GM19238 (cell line): ENCODE results near the gene TLCD3B.
A peak's percentile ranks its signal among the peaks of the same experiment; 100 is the strongest.

Source experiments
- DNase-seq: peaks from one replicate; pipeline ENCODE4 v3.0.0; 2011; ENCODE audit warnings: low spot score; ENCODE audit not compliant: insufficient read length

Gene TLCD3B

DNA sequence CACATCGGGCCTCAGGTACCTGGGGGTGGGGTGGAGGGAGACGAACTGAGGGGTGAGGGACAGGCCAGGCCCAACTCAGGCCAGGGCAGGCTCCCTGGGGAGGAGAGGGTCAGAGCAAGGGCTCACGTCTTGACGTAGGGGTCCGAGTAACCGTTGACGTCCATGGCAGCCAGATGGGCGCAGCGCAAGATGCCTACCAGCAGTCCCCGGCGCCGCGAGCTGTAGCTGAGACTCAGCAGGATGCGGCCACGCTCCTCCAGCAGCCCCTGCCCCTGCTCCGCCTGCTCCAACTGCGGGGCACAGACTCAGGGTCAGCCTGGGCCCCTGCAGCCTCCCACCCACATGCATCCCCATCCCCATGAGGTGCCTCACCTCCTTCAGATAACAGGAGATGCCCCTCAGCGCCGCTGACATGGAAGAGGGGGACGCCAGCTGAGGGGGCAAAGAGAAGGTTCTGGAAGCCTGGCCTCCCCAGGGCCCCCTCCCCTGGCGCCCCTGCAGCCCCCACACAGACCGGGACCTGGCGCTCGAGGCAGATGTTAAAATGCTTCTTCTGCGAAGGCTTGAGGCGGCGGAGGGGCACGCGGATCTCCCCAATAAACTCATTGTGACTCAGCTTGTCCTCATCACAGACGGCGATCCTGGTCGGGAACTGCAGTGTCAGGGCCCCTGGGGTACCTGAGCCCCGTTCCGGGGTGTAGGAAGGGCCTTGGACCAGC is 24.3 kb downstream of the TLCD3B start:
- DNase-seq = no peak

- no peak for DNase-seq
Measured at GRCh38 chr16:30006095-30006473, 25.0 kb downstream of the TLCD3B start.

DNA sequence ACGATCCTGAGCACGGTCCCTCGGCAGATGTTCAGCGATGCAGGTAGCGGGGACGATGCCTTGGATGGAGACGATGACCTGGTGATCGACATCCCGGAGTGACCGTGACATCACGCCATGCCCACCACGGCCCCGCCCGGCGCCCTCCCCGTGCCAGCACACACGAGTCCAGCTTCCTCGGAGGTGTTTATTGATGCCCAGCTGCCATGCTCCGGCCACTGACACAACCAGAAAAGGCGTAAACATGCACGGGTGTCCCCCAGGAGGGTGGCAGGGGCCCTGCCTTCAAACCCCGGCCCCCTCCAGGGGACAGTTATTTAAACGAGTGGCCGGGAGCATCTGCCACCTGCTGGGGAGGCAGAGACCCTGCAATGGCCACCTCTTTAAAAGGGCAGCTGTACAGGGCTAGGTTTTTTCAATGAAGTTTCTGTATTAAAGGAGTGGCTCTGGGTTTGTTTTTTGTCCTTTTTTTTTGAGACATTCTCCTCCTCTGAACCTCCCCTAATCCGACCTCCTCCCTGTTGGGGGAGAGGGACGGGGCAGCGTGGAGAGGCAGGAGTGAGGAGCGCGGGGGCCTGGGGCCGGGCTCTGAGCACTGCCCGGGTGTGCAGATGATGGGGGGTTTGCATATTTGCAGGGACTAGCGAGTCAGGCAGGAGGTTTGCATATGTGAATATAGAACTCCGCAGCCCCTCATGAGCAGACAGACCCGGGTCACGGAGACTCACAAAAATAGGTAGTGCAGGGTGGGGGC is 25.6 kb downstream of the TLCD3B start:
- peak; percentile 72 for DNase-seq

- DNase-seq = no peak
Measured at GRCh38 chr16:30004811-30005242, 26.2 kb downstream of the TLCD3B start.

DNA sequence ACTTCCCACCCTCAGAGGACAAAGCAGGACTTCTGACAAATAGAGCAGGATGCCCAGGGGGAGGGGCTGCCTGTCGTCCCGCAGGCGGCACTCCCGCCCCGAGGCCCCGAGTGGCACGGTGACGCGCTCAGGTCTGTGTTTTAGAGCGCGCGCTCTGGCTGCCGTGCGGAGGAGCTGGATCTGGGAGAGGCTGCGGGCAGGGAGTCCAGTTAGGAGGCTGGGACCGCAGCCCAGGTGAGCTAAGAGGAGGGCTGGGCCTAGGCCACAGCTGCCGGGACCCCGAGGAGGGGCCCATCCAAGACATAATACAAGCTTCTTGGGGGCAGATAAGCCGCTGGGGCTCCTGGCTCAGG is 26.7 kb downstream of the TLCD3B start:
- no peak for DNase-seq

DNA sequence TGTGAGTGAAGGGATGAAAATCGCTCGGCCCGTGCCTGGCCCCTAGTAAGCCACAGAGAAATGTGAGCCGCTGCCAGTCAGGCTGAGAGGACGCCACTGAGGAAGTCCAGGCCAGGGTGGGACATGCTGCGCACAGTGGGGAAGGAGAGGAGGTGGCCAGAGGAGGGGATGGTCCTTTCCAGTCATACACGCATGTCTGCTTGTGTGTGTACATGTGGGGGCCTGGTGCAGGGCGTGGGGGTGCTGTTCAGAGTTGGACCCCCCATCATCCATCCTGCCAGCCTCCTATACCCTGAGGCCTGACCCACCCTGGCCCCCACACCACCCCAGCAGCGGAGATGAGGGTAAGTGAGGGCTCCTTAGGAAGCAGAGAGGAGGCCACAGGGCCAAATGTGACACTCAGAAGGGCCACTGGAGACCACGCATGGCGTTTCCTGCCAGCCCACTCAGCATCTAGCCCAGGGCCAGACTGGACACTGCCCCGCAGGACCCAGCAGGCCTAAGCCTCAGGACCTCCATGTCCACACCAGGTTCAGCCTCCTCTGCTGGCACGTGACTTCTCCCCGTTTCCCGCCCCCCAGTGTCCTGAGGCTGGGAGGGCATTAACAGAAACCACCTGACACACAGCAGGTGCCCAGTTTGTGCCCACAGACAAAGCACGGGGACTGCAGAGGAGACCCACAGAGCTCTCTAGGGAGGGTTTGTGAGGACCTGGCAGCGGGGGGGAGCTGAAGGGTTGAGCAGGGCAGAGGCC is 27.2 kb downstream of the TLCD3B start:
- no peak for DNase-seq

DNA sequence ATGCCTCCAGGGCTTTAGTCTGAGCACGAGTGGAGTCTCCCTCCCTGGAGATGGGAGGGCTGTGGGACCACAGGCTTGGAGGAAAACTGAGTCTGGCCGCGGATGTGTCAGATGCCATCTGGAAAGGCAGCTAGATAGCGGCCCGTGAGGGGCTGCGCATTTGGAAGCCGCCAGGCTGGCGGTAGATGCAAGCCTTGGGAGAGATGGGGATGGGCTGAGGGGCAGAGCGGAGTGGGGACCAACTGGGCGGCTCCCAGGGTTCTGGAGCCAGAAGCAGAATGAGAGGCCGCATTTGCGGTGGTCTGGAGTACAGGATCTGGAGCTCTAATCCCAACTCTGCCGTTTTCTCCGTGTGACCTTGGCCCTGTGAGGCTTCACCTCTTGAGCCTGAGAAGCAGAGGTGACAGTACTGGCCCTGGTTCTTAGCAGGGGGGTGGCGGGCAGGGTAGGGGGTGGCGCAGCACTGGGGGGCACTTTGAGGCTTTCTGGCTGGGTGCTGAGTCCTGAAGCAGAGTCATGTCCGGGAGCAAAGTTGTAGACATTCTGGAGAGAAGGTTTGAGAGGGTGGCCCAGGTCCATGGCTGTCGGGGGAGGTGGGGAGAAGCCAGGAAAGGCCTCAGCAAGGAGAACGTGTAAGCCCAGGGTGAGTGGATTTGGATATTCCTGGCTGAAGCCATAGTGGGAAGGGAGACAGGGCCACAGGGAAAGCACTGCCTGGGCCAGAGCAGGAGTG is 28.3 kb downstream of the TLCD3B start:
- no peak for DNase-seq

DNA sequence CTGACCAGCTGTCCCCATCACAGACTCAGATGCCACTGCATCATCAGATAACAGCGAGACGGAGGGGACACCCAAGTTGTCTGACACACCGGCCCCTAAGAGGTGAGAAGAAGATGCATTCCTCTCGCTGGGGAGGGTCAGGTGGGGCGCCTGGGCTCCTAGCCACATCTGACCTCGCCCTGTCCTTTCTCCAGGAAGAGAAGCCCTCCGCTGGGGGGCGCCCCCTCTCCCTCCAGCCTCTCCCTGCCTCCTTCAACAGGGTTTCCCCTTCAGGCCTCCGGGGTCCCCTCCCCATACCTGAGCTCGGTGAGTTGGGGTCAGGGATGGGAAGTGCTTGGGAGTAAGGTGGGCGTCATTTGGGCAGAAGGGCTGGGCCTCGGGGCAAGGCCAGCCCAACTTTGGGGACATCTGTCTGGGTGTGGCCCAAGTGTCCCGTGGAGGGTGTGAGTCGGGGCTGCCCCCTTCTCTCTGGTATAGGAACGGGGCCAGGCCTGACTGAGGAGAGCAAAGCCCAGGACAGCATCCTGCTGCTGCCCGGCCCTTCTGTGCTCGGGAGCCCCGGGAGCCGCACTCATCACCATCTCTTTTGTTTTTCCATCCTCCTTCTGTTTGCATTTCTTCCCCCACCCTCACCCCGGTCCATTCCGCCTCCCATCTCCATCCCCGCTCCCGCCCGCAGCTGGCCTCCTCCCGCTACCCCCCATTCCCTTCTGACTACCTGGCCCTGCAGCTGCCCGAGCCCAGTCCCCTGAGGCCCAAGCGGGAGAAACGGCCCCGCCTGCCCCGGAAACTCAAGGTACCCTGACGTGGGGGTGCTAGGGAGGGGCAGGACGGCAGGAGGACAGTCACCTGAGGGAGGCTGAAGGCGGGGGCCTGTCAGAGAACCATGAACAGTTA is 30.1 kb downstream of the TLCD3B start:
- DNase-seq = no peak

GRCh38 chr16:29999605-30000004 is 31.5 kb downstream of the TLCD3B start:
- DNase-seq = no peak

DNA sequence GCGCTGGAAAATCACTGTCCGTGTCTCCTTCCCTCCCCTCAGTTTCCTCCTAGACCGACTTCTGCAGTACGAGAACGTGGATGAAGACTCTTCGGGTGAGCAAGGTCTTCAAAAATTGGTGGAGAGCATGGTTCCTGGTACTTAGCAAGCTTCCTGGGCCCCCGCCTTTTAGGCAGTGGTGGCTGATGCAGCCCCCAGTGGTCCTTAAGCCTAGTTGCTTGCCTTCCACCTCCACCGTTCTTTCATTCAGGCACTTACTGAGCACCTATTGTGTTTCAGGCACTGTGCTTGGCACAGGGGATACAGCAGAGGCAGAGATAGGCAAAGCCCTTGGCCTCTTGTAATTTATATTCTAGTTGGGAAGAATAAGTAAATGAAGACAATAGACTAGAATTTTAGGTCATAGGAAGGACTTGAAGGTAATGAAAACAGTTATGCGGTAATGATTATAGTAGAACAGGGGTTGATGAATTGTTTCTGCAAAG is 34.3 kb downstream of the TLCD3B start:
- DNase-seq = no peak

GRCh38 chr16:29995911-29996765 is 34.9 kb downstream of the TLCD3B start, which contains the start of gene INO80E:
INO80E (plus strand) TSS chr16:29996241; CDS start chr16:29996311, 70 bp downstream.
- peak; percentile 100 for DNase-seq

DNA sequence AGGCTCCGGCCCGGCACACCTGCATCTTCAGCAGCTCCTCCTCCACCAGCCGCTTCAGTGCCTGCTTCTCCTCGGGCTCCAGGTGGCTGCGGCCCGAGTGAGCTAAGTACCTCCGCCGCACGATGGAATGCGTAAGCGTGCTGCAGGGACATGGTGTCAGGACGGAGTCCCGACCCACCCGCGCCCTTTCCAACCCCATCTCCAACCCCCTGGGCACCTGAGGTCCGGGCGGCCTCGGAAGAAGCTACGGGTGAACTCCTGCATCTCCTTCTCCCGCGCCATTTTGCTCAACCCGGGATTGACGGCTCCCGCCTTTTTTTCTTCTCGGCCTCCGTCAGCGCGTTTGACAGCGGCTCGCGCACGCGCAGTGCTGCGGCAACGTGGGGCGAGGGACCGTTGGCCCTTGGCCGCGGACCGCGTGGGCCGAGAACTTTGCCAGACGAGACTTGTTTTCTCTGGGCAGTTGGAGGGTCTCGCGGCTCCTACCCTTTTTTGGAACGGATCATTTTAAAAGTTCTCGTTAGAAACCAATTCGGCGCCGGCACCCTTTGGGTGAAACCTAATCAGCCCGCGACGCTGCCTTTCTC is 35.7 kb downstream of the TLCD3B start, which contains the start of gene HIRIP3:
TSS of gene HIRIP3 (minus strand) at position 294 of the 587 bp plus-strand sequence. CDS start at position 282, 12 bp downstream.
- DNase-seq = peak; percentile 92

DNA sequence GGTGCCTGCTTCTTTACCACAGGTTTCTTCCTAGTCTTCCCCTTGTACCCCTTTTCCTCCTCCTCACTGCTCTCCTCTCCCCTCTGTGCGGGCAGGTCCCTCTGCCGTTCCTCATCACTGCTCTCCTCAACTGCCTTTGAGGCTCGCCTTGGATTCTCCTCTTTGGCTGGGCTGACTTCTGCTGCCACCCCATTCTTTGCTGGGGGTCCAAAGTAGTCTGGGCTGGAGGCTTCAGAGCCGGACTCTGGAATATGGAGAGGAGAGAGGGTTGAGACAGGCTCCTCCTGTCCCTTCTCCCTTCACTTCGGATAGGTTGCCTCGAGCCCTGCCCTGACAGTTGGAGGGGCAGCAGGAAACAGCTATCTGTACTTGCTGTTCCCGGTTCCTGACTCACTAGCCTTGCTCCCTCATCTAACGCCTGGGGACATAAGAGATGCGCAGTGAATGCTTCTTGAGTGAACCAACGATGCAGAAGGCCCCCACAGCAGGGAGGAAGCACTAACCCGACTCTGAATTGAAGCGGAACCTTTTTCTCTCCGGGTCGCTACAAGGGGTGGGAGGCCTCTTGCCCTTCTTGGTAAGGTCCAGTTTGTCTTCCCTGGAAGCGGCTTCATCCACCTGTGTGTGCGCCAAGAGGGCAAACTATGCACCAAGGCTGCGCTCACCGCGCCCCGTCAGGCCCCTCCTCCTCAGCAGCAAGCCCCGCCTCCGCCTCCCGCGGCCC is 36.3 kb downstream of the TLCD3B start:
- DNase-seq = peak; percentile 87

DNA sequence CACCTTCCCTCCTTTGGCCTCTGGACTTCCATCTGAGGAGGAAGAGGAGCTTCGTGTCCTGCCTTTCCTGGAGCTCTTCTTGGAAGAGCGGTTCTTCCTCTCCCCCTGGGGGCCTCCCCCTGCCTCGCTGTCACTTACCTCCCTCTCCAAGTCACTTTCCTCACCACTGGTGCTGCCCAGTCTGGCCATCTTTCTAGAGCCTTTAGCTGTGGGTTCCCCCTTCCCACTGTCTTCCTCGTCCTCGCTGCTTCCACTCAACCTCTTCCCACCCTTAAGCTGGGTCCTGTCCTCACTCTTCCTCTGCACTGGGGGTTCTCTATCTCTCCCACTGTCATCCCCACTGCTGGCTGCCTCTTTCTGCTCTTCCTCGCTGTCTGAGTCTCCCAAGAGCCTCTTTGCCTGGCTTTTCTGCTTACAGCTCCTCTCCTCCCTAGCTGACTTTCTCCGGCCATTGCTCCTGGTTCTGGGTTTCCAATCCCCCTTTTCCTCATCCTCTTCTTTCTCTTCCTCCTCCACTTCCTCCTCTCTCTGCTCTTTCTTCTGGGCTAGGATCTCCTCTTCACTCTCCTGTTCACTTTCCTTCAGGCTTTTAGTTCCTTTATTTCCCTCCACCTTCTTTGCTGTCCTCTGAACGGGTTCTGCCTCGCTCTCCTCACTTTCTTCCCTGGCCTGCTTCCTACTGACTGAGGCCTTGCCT is 37.0 kb downstream of the TLCD3B start:
- no peak for DNase-seq

DNA sequence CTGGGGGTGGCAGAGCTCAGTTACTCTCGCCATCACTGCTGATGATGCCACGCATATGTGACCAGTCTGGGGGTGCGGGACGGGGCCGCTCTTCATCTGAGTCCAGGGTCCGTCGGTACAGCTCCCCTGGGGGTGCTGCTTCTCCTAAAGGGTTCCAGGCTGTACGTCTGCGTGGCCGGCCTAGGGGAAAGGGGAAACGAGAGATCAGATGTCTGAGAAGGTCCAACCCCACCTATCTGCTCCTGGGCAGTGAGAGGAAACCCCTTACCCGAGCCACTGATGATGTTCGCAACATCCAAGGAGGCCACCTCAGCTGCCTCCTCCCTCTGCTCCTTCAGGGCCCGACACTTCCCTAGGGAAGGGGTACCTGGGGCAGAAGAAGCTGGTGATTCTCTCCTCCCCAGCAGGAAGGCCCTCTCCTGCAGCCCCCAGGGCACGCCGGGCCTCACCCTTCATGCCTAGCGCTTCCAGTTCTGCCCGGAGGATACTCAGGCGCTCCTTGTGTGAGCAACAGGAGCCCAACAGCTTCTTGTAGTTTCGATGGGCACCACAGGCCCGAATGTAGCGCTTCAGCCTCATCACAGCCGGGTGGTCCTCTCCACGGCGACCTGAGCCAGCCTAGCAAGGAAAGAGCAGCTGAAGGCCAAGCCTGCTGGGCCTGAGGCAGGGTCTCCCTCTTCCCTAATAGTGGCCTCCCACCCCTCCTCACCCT is 37.7 kb downstream of the TLCD3B start:
- DNase-seq = no peak

DNA sequence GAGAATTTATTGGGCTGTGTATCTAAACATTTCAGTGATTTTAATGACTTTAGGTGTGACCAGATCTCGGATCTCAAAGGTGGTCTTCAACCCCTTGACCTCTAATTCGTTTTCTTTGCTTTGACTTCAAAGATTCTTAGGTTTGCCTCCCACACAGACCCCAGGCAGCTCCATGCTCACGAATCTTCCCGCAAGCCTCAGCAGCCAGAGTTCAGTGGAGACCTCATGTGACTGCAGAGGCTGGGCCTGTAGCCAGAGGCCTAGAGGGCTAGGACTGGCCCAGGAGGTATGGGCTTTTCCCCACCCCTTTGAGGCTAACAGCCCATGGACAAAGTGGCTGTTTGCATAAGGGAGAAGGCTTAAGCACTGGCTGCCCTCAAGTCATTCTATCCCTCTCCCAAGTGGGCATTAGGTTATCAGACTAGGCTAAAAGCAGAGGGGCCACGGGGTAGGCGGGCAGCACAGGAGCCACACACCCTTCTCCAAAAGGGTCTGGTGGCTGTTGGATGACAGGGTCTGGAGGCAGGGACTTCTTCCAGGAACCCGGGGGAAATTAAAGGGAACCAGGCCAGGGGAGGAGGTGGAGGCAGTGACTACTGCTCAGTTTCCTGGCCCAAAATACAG is 38.6 kb downstream of the TLCD3B start:
- no peak for DNase-seq

DNA sequence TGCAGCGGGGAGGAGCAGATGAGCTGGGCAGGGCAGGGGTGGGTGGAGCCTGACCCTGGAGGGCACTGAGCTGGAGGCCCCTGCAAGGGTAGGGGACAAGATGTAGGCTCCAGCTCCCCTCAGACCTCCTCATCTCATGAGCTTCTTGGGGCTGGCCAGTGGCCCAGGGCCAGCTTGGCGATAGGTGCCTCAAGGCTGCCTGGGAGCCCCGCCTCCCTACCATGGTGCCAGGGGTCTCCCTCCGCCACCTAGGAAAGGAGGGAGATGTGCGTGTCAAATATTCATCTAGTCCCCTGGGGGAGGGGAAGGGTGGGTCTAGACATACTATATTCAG is 39.5 kb downstream of the TLCD3B start:
- DNase-seq = no peak
